GM19468 (cell line): ENCODE results near the gene FAM156B.
A peak's percentile ranks its signal among the peaks of the same experiment; 100 is the strongest.
"Not testable (repeated sequence)": the region's sequence is repeated elsewhere in the genome, so short reads cannot be mapped to it uniquely, and the experiment has no call there.

Source experiments
- ATAC-seq: cut with Tn5 transposase; IDR thresholded peaks from one replicate; pipeline ENCODE4 v1.9.1; 2021; ENCODE audit warnings: mild to moderate bottlenecking, moderate library complexity, moderate number of reproducible peaks; ENCODE audit not compliant: unreplicated experiment; ENCODE audit errors: extremely low read depth

FAM156B gene

GRCh38 chrX:52896855-52897709 is at the start of gene FAM156B:
Gene FAM156B (plus strand): TSS chrX:52897330. CDS start chrX:52907226, 9,896 bp downstream.
- ATAC-seq, result peak; percentile 86

DNA sequence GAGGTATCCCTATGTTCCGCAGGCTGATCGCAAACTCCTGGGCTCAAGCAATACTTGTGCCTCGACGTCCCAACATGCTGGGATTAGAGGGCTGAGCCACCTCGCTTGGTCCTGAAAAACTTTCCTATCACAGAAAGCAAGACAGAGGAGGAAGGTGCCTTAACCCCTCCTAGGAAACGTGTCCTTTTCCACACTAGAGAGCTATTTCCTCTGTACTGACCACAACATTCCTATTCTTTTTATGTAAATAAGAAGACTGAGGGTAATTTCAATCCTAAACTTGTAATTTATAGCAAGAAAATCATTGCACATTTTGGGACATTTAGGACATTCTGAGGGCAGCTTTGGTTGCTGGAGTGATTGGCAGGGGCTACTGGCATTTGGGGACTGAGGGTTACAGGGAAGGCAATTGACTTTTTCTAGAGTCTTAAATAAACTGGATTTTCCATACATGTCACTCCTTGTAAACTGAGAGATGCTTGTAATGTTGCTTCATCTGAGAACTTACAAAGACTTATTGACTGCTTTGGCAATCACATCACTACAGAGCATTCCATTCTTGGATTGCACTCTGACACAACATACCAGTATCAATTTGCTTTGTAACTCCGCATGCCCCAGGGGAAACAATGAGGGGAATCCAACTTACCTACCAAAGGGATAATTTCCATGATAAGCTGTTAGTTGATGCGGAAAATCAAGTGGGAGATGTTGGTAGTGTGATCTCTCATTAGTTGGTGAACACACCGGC is 44.8 kb upstream of the FAM156B start:
- ATAC-seq, result no peak

DNA sequence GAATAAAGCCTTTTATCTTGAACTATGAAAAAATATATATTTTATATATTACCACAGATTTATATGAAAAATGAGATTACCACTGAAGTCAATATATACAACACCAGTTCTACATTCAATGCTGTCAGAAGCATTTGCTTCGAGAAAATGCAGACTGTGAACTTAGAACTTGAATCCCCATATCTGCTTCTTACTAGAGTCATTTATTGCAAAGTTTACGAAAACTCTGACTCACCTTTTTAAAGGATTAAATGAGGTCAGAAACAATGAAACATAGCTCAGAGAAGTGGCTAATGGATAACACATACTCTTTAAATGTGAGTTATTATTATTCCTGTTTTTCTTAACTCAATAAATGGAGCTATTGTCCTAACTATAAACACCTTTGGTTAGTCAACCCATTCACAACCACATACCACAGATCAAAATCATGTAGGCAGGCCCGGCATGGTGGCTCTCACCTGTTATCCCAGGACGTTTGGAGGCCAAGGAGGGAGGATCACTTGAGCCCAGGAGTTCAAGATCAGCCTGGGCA is 40.1 kb upstream of the FAM156B start:
- not testable (repeated sequence) for ATAC-seq

- no peak for ATAC-seq
Observed at GRCh38 chrX:52865343-52865998, 31.7 kb upstream of the FAM156B start.

DNA sequence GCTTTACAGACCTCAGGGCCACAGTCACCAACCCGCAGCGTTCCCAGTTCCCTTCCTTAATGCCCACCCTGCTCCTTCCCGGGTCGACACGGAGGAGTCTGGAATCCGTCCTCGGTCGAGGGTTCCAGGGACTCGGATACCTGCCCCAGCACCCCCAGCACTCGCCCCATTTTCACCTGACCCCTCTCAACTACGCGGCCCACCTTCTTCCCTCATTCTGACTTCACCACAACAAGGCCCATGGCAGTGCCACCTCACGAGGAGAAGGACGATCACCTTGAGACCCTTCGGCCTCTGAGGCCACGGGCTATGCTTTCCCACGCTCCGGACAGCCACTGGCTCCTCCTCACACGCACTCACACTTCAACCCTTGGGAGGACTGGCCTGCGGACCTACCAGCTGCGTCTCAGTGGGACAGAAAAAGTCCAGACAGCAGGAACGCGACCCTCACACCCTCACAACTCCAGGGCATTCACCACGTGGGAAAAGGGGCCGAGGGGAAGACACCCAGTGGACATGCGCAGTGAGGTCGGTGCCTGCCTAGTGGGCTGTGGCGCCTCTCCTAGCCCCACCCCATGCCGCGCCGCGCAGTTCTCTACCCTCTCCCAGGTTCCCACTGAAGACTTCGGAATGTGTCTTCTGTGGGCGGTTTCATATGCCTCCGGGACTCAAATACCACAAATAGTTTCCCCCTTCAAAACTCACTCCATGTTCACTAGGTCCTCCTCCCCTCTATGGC is 29.4 kb upstream of the FAM156B start, which contains the start of gene XAGE3:
Gene XAGE3, minus strand, starts transcription at position 474 of the 739 bp plus-strand sequence. CDS start 950 bp downstream, outside the sequence.
- ATAC-seq, result no peak

DNA sequence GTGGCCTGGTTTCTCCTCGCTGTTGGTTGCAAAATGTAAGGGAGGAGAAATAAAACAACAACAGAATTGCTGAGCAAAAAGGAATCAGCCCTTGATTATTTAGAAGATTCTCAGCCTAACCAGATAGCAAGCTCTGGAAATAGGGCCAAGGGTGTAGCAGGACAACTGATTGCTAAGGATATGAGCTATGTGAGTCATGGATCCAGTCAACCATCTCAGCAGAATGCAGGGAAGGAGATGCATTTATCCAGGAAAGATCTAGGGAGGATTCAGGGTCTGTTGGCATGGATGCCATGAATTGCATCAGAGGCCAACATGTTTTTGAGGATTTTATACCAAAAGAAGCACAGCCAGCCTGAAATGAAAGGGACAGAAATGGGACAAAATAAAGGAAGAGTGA is 27.1 kb upstream of the FAM156B start:
- ATAC-seq, result no peak

DNA sequence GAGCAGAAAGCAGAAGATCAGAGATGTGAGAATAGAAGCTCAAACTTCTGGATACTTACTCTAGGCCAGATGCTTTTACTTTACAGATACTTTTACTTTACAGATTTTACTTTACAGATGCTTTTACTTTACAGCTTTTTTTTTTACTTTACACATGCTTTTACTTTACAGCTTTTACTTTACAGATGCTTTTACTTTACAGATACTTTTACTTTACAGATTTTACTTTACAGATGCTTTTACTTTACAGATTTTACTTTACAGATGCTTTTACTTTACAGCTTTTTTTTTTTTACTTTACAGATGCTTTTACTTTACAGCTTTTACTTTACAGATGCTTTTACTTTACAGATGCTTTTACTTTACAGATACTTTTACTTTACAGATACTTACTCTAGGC is 23.3 kb upstream of the FAM156B start:
- ATAC-seq, result not testable (repeated sequence)

- ATAC-seq, result no peak
Observed at GRCh38 chrX:52874661-52875060, 22.5 kb upstream of the FAM156B start.

DNA sequence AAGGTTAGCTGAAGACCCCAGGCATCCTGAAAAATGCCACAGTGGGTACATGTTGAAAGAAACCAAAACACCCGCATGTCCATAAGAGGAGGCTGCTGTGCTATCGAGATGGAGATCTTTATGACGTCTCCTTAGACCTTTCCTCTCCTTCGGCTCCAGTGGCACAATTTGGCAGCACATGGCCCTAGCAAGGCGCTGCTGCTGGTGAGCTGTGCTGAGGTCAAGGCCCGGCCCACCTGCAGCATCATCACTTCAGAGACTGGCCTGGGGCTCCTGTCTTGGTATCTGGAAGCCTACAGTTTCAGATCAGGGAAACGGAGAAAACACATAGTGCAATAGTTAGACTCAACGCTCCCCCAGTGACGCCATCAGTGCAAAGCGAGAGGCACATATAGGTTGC is 21.7 kb upstream of the FAM156B start:
- not testable (repeated sequence) for ATAC-seq

DNA sequence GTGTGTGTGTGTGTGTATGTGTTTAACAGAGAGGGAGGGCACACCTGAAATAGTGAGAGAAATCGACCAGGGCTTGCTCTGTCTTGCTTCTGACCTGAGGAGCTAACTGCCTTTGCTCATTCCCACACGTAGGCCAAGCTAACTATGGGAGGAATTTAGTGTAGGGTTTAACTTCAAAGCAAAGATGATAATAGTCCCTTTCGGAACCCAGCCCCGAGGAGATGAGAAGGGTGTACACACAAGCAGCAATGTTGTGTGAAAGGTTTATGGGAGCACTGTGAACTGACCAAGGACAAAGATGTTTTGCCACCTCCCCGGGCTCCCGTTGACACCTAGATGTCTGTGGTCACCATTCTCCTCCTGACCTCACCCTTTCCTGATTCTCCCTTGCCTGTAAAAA is 20.7 kb upstream of the FAM156B start:
- not testable (repeated sequence) for ATAC-seq

DNA sequence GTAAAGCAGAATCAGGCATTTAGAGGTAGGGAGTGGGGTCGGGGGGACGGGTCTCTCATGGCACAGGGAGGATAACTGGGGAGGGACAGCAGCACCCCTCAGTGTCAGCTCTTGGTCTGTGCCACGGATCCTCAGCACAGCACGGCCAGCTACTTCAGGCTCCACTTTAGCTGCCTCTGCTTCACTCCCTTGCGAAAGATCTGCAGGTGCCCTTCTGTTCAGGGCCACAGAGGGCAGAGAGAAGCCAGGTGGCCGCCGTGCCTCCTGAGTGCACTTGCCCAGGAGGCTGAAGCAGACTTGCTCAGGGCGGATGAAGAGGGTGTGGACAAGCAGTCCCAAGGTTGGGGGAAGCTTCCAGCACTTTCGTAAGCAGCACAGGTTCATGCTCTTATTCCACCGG is 9.7 kb upstream of the FAM156B start:
- not testable (repeated sequence) for ATAC-seq

DNA sequence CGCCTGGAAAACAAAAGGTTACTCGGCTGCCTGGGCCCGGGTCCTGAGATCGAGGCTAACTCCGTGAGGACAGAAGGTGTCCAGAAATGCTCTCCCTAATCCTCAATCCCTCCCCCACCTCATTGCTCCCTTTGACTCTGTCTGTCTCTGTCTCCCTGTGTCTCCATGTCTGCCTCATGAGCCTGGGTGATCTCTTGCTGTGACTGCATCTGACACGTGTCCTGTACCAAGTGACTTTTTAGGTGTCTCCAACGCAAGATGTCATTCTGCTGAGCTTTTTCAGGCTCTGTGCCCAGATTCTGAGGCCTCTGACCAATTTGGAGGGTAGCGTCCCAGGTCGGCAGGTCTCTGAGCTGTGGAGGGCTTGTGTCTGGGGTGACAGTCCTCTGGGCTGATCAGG is 9.0 kb upstream of the FAM156B start:
- ATAC-seq, result not testable (repeated sequence)

GRCh38 chrX:52896438-52896837 is 692 bp upstream of the FAM156B start:
- not testable (repeated sequence) for ATAC-seq

DNA sequence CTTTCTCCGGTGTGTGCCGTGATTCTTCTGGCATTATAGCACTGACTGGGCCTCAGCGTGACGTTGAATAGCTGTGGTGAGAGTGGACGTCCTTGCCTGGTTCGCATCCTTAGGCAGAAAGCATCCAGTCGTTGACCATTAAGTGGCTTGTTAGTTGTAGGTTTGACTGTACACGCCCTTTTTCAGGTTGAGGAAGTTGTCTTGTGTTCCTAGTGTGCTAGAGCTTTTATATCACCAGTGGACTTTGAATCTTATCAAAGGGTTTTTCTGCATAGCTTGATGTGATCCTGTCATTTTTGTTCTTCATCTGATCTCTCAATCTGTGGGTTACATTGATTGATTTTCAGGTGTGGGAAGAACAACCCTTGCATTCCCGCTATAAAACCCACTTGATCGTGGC is 8.4 kb downstream of the FAM156B start:
- not testable (repeated sequence) for ATAC-seq

DNA sequence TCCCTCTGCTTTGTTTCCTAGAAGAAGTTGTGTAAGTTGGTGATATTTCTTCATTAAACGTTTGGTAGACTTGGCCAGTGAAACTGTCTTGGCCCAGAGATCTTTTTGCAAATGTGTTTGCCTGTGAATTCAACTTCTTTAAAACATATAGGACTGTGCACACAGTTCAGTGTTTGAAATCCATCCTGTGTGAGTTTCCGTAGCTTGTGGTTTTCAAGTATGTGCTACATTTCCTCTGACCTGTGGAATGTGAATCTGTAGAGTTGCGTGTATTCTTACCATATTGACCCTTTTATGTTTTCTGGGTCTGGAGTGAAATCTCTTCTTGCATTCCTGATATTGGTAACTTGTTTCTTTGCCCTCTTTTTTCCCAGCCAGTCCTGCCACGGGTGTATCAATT is 8.9 kb downstream of the FAM156B start:
- not testable (repeated sequence) for ATAC-seq

- ATAC-seq, result not testable (repeated sequence)
Observed at GRCh38 chrX:52907137-52907536, 10.0 kb downstream of the FAM156B start.

GRCh38 chrX:52907900-52908299 is 10.8 kb downstream of the FAM156B start:
- not testable (repeated sequence) for ATAC-seq

DNA sequence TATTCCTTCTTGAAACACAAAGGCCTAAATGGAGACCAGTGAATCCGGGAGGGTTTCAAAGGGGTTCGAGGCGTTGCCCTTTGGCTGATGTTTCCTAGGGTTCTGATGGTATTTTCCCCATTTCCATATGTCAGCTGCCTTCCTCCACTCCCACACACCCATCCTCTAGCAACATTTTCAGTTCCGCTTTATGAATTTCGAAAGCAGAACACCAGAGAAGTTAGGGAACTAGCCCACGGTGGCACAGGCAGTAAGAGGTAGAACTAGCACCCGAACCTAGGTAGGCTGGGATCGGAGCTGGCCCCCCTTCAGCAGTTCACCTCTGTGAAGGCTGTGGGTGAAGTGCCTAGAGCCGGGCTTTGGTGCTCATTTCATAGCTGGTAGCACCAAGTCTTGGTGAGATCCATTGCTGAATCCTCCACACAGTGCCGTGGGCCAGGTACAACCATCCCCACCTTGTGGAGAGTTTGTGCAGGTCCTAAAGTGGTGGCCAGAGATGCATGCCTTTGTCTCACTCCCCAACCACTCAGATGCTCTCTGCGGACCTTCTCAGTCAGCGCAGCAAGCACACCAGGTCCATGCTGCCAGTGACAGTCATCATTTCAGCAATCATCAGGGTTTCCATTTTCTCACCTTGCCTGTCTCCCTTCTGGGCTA is 12.3 kb downstream of the FAM156B start:
- not testable (repeated sequence) for ATAC-seq

- not testable (repeated sequence) for ATAC-seq
Observed at GRCh38 chrX:52913681-52914080, 16.6 kb downstream of the FAM156B start.
